ENCODE results near the gene RPS6KA2.

- TF ChIP-seq CTCF (conservative IDR thresholded peaks at IDR 0.05), result no peak
- TF ChIP-seq ZFX (IDR thresholded peaks at IDR 0.05), result no peak
These were observed 178.6 kb downstream of the RPS6KA2 start for GRCh38 chr6:166448432-166448831.

Measured in C4-2B (cell line).